Osteocyte (in vitro differentiated cells): ENCODE measurements around the gene AP2A1. TPM values are rescaled to one million over a fixed set of nuclear protein-coding genes. Genes with fewer than 3 reads are reported as not detected.

Experiments
- DNase-seq: peaks from one replicate; pipeline ENCODE4 v3.0.0; 2021; ENCODE audit warnings: mixed read lengths; ENCODE audit not compliant: unreplicated experiment; ENCODE audit errors: extremely low spot score
- H3K27ac Mint-ChIP-seq: one replicate; pipeline ENCODE4 v1.8.0; 2021; ENCODE audit warnings: mild to moderate bottlenecking, mixed read lengths; ENCODE audit not compliant: unreplicated experiment
- H3K27me3 Mint-ChIP-seq: one replicate; pipeline ENCODE4 v1.8.0; 2021; ENCODE audit warnings: mixed read lengths; ENCODE audit not compliant: unreplicated experiment
- H3K36me3 Mint-ChIP-seq: one replicate; pipeline ENCODE4 v1.8.0; 2021; ENCODE audit warnings: mixed read lengths; ENCODE audit not compliant: unreplicated experiment
- H3K4me1 Mint-ChIP-seq: one replicate; pipeline ENCODE4 v1.8.0; 2021; ENCODE audit warnings: mixed read lengths; ENCODE audit not compliant: unreplicated experiment
- H3K4me3 Mint-ChIP-seq: one replicate; pipeline ENCODE4 v1.8.0; 2021; ENCODE audit warnings: mild to moderate bottlenecking, moderate library complexity, mixed read lengths; ENCODE audit not compliant: unreplicated experiment
- H3K9me3 Mint-ChIP-seq: one replicate; pipeline ENCODE4 v1.8.0; 2021; ENCODE audit warnings: mixed read lengths; ENCODE audit not compliant: unreplicated experiment
- total RNA-seq: library from RNA; stranded (reverse); gene quantifications from 2 replicates; pipeline ENCODE4 v1.2.1, GENCODE V29; 2021
- TF ChIP-seq, protein P1 (sequence below): fragments of 200-600 bp; sonication (generic); IDR thresholded peaks from 2 replicates; pipeline ENCODE4 v1.5.0; 2021; ENCODE audit warnings: antibody characterized with exemption, mild to moderate bottlenecking, moderate library complexity

Gene AP2A1
- total RNA-seq, 1 donor from 2014 or later = 133 TPM

DNA sequence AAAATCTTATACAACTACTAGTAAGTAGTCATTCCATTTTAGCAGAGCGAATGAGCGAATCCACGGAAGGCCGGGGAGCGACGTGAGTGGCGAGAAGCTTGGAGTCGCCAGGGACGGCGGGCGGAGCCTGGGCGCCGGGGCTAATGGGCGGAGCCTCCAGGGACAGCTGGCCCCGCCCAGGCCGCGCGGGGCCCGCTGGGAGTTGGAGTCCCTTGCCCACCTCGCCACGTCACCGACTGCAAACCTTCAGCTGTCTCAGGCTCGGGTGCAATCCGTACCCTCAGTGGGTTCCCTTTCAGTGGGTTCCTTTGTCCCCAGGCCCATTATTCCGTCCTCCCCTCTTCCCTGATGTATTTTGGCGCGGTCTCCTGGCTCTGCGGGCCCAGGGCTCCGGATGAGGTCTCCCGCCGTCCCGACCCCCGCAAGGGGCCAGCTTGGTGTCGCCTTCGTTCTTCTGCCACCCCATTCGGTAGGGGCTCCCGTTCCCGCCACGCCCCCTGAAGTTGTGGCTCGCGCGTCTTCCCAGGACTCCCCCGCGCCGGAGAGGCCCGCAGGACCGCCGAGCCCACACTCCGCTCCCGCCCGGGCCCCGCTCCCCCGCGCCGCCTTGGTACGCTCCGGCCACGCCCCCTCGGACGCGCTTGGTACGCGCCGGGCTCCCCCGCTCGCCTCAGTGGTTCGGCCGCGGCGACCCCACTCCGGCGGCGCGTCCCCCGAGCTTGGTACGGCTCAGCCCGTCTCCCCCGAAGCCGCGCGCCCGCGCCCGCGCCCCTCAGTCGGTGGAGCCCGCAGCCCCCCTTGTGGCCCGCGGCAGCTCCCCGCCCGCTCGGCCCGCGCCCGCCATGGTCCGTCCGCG lies 83.9 kb downstream of the AP2A1 start, which contains the start of gene PTOV1:
TSS of gene PTOV1 (plus strand) at position 673 of the 856 bp plus-strand sequence.
- Mint-ChIP-seq H3K27ac (peak within 1 kb of the TSS; percentile 98), H3K36me3 (peaks cover 14% of the 10 kb centered on the region), H3K9me3 (peaks cover 6% of the 10 kb centered on the region), H3K27me3 (no peaks in the 10 kb centered on the region), H3K4me1 (peaks cover 48% of the 10 kb centered on the region), H3K4me3 (peak within 1 kb of the TSS; percentile 87)
- TF ChIP-seq, protein P1, sequence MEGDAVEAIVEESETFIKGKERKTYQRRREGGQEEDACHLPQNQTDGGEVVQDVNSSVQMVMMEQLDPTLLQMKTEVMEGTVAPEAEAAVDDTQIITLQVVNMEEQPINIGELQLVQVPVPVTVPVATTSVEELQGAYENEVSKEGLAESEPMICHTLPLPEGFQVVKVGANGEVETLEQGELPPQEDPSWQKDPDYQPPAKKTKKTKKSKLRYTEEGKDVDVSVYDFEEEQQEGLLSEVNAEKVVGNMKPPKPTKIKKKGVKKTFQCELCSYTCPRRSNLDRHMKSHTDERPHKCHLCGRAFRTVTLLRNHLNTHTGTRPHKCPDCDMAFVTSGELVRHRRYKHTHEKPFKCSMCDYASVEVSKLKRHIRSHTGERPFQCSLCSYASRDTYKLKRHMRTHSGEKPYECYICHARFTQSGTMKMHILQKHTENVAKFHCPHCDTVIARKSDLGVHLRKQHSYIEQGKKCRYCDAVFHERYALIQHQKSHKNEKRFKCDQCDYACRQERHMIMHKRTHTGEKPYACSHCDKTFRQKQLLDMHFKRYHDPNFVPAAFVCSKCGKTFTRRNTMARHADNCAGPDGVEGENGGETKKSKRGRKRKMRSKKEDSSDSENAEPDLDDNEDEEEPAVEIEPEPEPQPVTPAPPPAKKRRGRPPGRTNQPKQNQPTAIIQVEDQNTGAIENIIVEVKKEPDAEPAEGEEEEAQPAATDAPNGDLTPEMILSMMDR = no peak
- DNase-seq = peak; percentile 97

GRCh38 chr19:49851456-49852259 lies 84.9 kb downstream of the AP2A1 start:
- peaks cover 45% of the 10 kb centered on the region for H3K4me1 Mint-ChIP-seq
- TF ChIP-seq, protein P1 = no peak
- peaks cover 14% of the 10 kb centered on the region for H3K36me3 Mint-ChIP-seq
- peak overlapping the region; percentile 76 for H3K4me3 Mint-ChIP-seq
- peaks cover 6% of the 10 kb centered on the region for H3K9me3 Mint-ChIP-seq
- DNase-seq = no peak
- no peaks in the 10 kb centered on the region for H3K27me3 Mint-ChIP-seq
- H3K27ac Mint-ChIP-seq = peak overlapping the region; percentile 70

DNA sequence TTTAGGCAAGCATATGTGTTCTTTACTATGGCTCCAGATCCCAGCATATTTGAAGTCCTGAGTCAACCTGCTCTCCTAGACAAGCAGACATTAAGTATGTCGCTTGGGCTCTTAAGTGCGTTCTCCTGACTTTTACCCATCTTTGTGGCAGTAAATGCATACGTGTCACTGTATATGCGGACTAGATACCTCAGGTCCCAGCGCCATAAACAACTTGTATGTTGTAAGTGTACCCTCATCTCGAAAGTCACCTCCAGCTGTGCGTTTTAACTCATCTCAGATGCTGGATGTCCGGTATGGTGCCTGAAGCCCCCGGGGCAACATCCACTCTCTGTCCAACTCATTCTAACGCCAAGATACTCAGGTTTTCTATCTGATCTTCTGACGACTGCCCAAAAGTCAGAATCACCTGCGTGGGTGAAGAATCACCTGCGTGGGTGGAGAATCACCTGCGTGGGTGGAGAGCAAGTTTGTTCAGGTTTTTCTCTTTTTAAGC lies 85.9 kb downstream of the AP2A1 start:
- Mint-ChIP-seq H3K27me3 (no peaks in the 10 kb centered on the region), H3K4me1 (peaks cover 45% of the 10 kb centered on the region), H3K9me3 (peaks cover 6% of the 10 kb centered on the region), H3K36me3 (peaks cover 22% of the 10 kb centered on the region), H3K4me3 (peak overlapping the region; percentile 76), H3K27ac (peak overlapping the region; percentile 70)
- TF ChIP-seq, protein P1 = no peak
- DNase-seq = no peak

- no peak for DNase-seq
- peak overlapping the region; percentile 53 for H3K27ac Mint-ChIP-seq
- peaks cover 34% of the 10 kb centered on the region for H3K4me1 Mint-ChIP-seq
- TF ChIP-seq, protein P1 = no peak
- peaks cover 22% of the 10 kb centered on the region for H3K36me3 Mint-ChIP-seq
- H3K9me3 Mint-ChIP-seq = peaks cover 4% of the 10 kb centered on the region
- H3K27me3 Mint-ChIP-seq = no peaks in the 10 kb centered on the region
- peak overlapping the region; percentile 57 for H3K4me3 Mint-ChIP-seq
These were observed 87.1 kb downstream of the AP2A1 start for GRCh38 chr19:49853852-49854377.
